ENCODE data around the gene NPIPB13. TPM values are rescaled to one million over a fixed set of nuclear protein-coding genes. Genes with fewer than 3 reads are reported as not detected.
"Not testable (repeated sequence)": the region's sequence is repeated elsewhere in the genome, so short reads cannot be mapped to it uniquely, and the experiment has no call there.

Gene NPIPB13
- 42.9 and 48.1 TPM in 2 replicates for total RNA-seq

DNA sequence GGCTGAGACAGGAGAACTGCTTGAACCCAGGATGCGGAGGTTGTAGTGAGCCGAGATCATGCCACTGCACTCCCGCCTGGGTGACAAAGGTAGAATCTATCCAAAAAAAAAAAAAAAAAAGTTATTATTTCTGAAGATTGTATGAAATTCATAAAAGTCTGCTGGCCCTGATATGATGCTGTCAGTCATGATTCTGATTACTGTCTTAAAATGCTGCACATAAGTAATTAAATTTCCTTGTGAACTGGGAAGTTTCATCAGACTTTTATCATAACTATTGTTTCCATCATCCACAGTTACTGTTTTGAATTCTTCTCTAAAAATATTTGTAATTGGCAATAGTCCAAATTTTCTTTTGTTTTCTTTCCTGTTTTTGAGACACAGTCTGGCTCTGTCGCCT lies at the start of gene NPIPB13:
Gene NPIPB13, minus strand, starts transcription at position 101 of the 400 bp plus-strand sequence. CDS start 2,906 bp downstream, outside the sequence.
- ATAC-seq (ENCODE audit: low read depth); POLR2A ChIA-PET; H3K4me3 Mint-ChIP-seq; H3K27ac Mint-ChIP-seq; DNase-seq; CTCF ChIA-PET; H3K36me3 Mint-ChIP-seq (ENCODE audit: low read depth); H3K9me3 Mint-ChIP-seq; intact Hi-C loops (cut with micrococcal nuclease); H3K27me3 Mint-ChIP-seq; H3K4me1 Mint-ChIP-seq: not testable (repeated sequence)

- H3K9me3 Mint-ChIP-seq; DNase-seq; POLR2A ChIA-PET; H3K4me1 Mint-ChIP-seq; H3K4me3 Mint-ChIP-seq; H3K27ac Mint-ChIP-seq; H3K27me3 Mint-ChIP-seq; ATAC-seq (ENCODE audit: low read depth); H3K36me3 Mint-ChIP-seq (ENCODE audit: low read depth); CTCF ChIA-PET; intact Hi-C loops (cut with micrococcal nuclease): not testable (repeated sequence)
These were observed 34.1 kb upstream of the NPIPB13 start for GRCh38 chr16:30282357-30282756.

DNA sequence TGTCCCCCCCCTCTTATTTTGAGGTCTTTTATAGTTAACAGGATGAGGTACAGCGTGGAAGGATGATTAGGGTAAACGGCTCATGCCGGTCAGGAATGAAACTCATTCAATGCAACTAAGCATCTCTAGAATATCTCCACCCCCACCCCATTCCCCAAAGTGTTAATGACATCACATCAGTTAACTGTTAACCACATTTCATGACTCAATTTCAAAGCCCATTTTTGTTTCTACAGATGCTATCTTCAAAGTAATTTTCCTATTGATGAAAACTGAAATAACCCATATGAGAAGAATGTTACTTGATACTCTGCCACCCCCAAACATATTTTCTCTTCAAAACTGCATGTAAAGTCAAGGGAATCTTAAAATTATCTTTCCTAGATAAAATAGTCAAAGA lies 30.2 kb upstream of the NPIPB13 start:
- CTCF ChIA-PET; H3K27ac Mint-ChIP-seq; H3K9me3 Mint-ChIP-seq; ATAC-seq (ENCODE audit: low read depth); H3K4me1 Mint-ChIP-seq; H3K27me3 Mint-ChIP-seq; H3K36me3 Mint-ChIP-seq (ENCODE audit: low read depth); intact Hi-C loops (cut with micrococcal nuclease); DNase-seq; H3K4me3 Mint-ChIP-seq; POLR2A ChIA-PET: not testable (repeated sequence)

DNA sequence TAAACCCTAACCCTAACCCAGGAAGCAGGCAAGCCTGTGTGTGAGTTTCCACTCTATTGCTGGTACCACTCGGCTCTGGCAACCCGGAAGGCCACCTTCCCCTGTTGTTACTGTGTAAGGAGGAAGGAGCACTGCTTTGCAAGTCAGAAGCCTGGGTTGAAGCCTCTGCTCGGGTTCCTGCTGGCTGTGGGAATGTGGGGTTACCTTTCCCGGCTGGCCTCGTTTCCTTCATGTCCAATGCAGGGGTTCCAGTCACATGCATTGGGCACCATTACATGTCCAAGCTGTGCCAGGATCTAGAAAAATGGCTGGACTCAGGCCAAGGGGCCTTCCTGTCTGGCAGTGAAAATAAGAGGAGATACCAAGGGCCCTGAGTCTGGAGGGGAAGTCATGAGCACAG lies 31.2 kb downstream of the NPIPB13 start:
- DNase-seq = peak; percentile 13
- H3K27me3 Mint-ChIP-seq; ATAC-seq (ENCODE audit: low read depth); H3K4me1 Mint-ChIP-seq; POLR2A ChIA-PET; H3K4me3 Mint-ChIP-seq; intact Hi-C loops (cut with micrococcal nuclease); H3K27ac Mint-ChIP-seq; CTCF ChIA-PET; H3K36me3 Mint-ChIP-seq (ENCODE audit: low read depth); H3K9me3 Mint-ChIP-seq: not testable (repeated sequence)

- ATAC-seq (ENCODE audit: low read depth); DNase-seq; H3K9me3 Mint-ChIP-seq; H3K4me1 Mint-ChIP-seq; H3K27me3 Mint-ChIP-seq; intact Hi-C loops (cut with micrococcal nuclease); POLR2A ChIA-PET; H3K36me3 Mint-ChIP-seq (ENCODE audit: low read depth); CTCF ChIA-PET; H3K27ac Mint-ChIP-seq; H3K4me3 Mint-ChIP-seq: not testable (repeated sequence)
These were observed 36.9 kb downstream of the NPIPB13 start for GRCh38 chr16:30211414-30211813.

DNA sequence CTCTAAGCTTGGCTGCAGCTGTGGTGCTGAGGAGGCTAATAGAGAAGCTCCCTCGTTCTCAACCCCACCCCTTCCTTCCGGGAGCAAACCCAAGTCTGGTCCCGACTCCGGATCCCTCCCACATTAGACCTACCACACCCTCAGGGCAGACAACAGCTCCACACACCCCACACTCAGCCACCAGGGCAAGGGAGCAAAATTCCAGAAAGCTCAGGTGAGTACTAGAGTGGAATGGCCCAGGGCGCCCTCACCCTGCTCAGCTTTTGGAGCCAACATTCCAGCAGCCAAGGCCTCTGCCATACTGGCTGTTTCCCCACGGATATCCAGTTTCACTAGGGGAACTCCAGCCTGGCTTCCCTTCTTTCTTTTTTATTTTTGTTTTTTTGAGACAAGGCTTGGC lies 39.2 kb downstream of the NPIPB13 start:
- H3K4me1 Mint-ChIP-seq; ATAC-seq (ENCODE audit: low read depth); H3K36me3 Mint-ChIP-seq (ENCODE audit: low read depth); POLR2A ChIA-PET; H3K27me3 Mint-ChIP-seq; H3K27ac Mint-ChIP-seq; H3K4me3 Mint-ChIP-seq; intact Hi-C loops (cut with micrococcal nuclease); DNase-seq; CTCF ChIA-PET; H3K9me3 Mint-ChIP-seq: not testable (repeated sequence)

GRCh38 chr16:30207063-30207704 lies 41.1 kb downstream of the NPIPB13 start:
- intact Hi-C loops (cut with micrococcal nuclease); H3K9me3 Mint-ChIP-seq; H3K4me3 Mint-ChIP-seq; H3K4me1 Mint-ChIP-seq; POLR2A ChIA-PET; H3K27ac Mint-ChIP-seq; H3K36me3 Mint-ChIP-seq (ENCODE audit: low read depth); H3K27me3 Mint-ChIP-seq; CTCF ChIA-PET: not testable (repeated sequence)
- peak; percentile 15 for DNase-seq
- ATAC-seq (ENCODE audit: low read depth) = peak; percentile 68

DNA sequence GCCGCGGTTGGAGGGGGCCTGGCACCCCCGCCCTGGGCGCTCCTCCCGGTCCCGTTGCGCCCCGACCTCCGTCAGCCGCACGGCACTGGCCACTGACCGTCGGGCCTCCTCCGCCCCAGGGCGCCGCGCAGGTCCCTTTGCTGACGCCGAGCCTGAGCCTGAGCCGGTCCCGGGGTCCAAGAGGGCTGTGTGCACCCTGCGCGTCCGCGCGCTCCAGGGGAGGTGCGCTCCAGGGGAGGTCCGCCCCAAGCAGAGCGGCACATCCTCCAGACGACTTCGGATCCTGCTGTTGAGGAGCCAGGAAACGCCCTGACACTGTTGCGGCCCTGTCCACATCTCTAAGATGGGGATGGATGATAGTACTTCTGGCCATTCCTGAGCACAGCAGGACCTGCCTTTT lies 42.0 kb downstream of the NPIPB13 start:
- H3K9me3 Mint-ChIP-seq; H3K27ac Mint-ChIP-seq; intact Hi-C loops (cut with micrococcal nuclease); H3K4me1 Mint-ChIP-seq; H3K4me3 Mint-ChIP-seq; H3K27me3 Mint-ChIP-seq; POLR2A ChIA-PET; CTCF ChIA-PET; DNase-seq; H3K36me3 Mint-ChIP-seq (ENCODE audit: low read depth): not testable (repeated sequence)
- ATAC-seq (ENCODE audit: low read depth) = peak; percentile 13

DNA sequence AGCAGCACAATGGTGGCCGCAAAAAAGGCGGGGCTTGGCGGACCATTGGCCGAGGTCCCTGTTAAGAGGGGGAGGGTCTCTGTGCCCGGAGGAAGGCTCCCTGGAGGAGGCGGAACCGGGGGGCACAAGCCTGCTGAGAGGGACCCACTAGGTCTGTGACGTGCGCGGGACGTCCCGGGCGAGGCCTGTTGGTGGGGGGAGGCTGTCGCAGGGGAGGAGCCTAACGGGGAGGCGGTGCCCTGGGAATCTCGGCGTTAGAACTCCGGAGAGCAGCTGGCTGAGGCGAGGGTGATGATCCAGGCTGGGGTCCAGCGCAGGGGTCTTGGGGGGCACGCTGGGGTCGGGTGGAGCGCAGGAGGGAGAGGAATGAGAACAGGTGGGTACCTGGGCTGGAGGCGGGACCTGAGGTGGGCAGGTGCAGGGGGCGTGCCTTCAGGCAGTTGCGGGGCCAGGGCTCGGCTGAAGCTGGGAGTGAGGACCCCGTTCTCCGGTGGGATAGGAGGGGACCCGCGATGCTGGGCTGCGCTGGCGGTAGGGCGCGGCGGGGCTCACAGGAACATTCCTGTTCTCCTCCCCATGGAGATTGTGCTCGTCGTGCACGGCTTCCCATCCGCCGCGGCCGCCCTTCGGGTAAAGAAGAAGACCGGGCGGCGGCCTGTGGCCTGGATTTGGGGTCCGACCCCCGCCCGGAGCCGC lies 42.6 kb downstream of the NPIPB13 start:
- H3K36me3 Mint-ChIP-seq (ENCODE audit: low read depth); intact Hi-C loops (cut with micrococcal nuclease); H3K4me3 Mint-ChIP-seq; CTCF ChIA-PET; H3K4me1 Mint-ChIP-seq; H3K27ac Mint-ChIP-seq; H3K9me3 Mint-ChIP-seq; H3K27me3 Mint-ChIP-seq; POLR2A ChIA-PET: not testable (repeated sequence)
- DNase-seq (peak; percentile 34), ATAC-seq (ENCODE audit: low read depth) (peak; percentile 77)

GRCh38 chr16:30199608-30200343 lies 48.5 kb downstream of the NPIPB13 start:
- H3K4me3 Mint-ChIP-seq; H3K36me3 Mint-ChIP-seq (ENCODE audit: low read depth); H3K9me3 Mint-ChIP-seq; H3K27me3 Mint-ChIP-seq; CTCF ChIA-PET; intact Hi-C loops (cut with micrococcal nuclease); H3K4me1 Mint-ChIP-seq; POLR2A ChIA-PET; ATAC-seq (ENCODE audit: low read depth); DNase-seq; H3K27ac Mint-ChIP-seq: not testable (repeated sequence)

DNA sequence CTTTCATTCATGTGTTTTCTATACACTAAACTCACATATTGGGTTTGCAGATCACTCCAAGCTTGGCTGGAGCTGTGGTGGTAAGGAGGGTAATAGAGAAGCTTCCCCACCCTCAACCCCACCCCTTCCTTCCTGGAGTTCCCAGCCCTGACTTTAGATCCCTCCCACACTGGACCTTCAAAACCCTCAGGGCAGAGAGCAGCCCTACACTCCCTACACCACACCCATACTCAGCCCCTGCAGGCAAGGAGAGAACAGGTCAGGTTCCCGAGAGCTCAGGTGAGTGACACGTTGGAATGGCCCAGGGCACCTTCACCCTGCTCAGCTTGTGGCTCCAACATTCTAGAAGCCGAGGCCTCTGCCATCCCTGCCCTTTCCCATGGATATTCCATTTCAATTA lies 49.2 kb downstream of the NPIPB13 start, which contains the start of gene SULT1A3:
Gene SULT1A3, plus strand, starts transcription at position 207 of the 400 bp plus-strand sequence. CDS start 1,474 bp downstream, outside the sequence.
- CTCF ChIA-PET = not testable (repeated sequence)

More for the DNA sequence above, 49.2 kb downstream of the NPIPB13 start, which contains the start of gene SULT1A3:
- H3K4me3 Mint-ChIP-seq; H3K36me3 Mint-ChIP-seq (ENCODE audit: low read depth); H3K27me3 Mint-ChIP-seq; ATAC-seq (ENCODE audit: low read depth); POLR2A ChIA-PET; DNase-seq; H3K9me3 Mint-ChIP-seq; H3K4me1 Mint-ChIP-seq; H3K27ac Mint-ChIP-seq; intact Hi-C loops (cut with micrococcal nuclease): not testable (repeated sequence)
